Measurements from ENCODE around the gene CACHD1. TPM values are rescaled to one million over a fixed set of nuclear protein-coding genes. Genes with fewer than 3 reads are reported as not detected.

Gene CACHD1
- total RNA-seq, 5 donors from 2014 or later (not counting 1 experiment from before 2014, with no cell fraction given) = 0.49 to 7.3 (median 2.2) TPM

- Mint-ChIP-seq H3K27ac (no peak overlapping the region), H3K36me3 (no peaks in the 10 kb centered on the region), H3K27me3 (no peaks in the 10 kb centered on the region), H3K9me3 (no peaks in the 10 kb centered on the region), H3K4me1 (peaks cover 0 to 13% (median 3%) of the 10 kb centered on the region in 3 donors), H3K4me3 (no peak overlapping the region)
- Histone ChIP-seq H3K9me3 (no peaks in the 10 kb centered on the region), H3K36me3 (ENCODE audit: control insufficient read depth in 2 of 2, extremely low read depth in 1 of 2, insufficient read depth in 1 of 2, low read length in 1 of 2) (no peaks in the 10 kb centered on the region), H3K4me1 (ENCODE audit: control insufficient read depth in 1 of 2, extremely low read depth in 1 of 2, insufficient read depth in 2 of 2, low read length in 2 of 2) (no peaks in the 10 kb centered on the region), H3K4me3 (ENCODE audit: control insufficient read depth in 1 of 2, extremely low read depth in 1 of 2, low read length in 1 of 2) (no peak overlapping the region), H3K27ac (ENCODE audit: low read length) (no peak overlapping the region), H3K27me3 (replicated peaks in 1 of 2; ENCODE audit: control insufficient read depth in 2 of 2, extremely low read depth in 1 of 2, insufficient read depth in 2 of 2, low read length in 1 of 2) (no peaks in the 10 kb centered on the region)
- no peak for DNase-seq
- CTCF ChIA-PET = no interaction called here
- no peak for ATAC-seq (replicated peaks in 1 of 4)
- POLR2A ChIA-PET = no interaction called here
- no CpG with 5 or more reads among the region's 3 CpGs for WGBS (ENCODE audit: insufficient coverage)
These were observed 50.0 kb downstream of the CACHD1 start for GRCh38 chr1:64519901-64520300.

DNA sequence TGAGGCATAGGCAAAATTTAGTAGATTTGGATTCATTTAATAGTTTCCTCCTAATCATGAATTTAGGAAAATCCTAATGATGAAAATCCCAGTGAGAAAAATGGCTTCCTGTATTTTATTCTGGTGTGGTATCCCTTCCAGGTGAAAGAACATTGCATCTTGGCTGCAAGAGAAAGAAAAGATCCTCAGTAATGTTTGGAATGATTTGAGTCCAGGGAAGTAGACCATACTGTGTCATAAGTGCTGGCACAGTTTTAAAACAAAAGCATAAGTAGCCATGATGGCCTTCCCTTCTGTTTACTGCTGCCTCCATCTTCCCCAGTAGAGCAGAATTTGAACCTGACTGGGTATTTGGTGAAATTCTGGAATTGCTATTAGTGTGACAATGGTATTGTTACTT is 52.8 kb downstream of the CACHD1 start:
- Mint-ChIP-seq H3K36me3 (no peaks in the 10 kb centered on the region), H3K9me3 (no peaks in the 10 kb centered on the region), H3K4me1 (peaks cover 3 to 20% (median 13%) of the 10 kb centered on the region in 3 donors), H3K27me3 (peaks cover 0 to 3% of the 10 kb centered on the region in 2 donors), H3K4me3 (no peak overlapping the region), H3K27ac (no peak overlapping the region)
- H3K27me3 ChIP-seq (replicated peaks in 1 of 2; ENCODE audit: control insufficient read depth in 2 of 2, extremely low read depth in 1 of 2, insufficient read depth in 2 of 2, low read length in 1 of 2) = no peaks in the 10 kb centered on the region
- ATAC-seq (replicated peaks in 1 of 4) = no peak
- H3K4me1 ChIP-seq (ENCODE audit: control insufficient read depth in 1 of 2, extremely low read depth in 1 of 2, insufficient read depth in 2 of 2, low read length in 2 of 2) = peaks cover under 1 to 4% of the 10 kb centered on the region in 2 experiments
- H3K27ac ChIP-seq (ENCODE audit: low read length) = no peak overlapping the region
- ChIA-PET CTCF (no interaction called here), POLR2A (no interaction called here)
- H3K9me3 ChIP-seq = no peaks in the 10 kb centered on the region
- DNase-seq = no peak
- no peak overlapping the region for H3K4me3 ChIP-seq (ENCODE audit: control insufficient read depth in 1 of 2, extremely low read depth in 1 of 2, low read length in 1 of 2)
- no peaks in the 10 kb centered on the region for H3K36me3 ChIP-seq (ENCODE audit: control insufficient read depth in 2 of 2, extremely low read depth in 1 of 2, insufficient read depth in 1 of 2, low read length in 1 of 2)

DNA sequence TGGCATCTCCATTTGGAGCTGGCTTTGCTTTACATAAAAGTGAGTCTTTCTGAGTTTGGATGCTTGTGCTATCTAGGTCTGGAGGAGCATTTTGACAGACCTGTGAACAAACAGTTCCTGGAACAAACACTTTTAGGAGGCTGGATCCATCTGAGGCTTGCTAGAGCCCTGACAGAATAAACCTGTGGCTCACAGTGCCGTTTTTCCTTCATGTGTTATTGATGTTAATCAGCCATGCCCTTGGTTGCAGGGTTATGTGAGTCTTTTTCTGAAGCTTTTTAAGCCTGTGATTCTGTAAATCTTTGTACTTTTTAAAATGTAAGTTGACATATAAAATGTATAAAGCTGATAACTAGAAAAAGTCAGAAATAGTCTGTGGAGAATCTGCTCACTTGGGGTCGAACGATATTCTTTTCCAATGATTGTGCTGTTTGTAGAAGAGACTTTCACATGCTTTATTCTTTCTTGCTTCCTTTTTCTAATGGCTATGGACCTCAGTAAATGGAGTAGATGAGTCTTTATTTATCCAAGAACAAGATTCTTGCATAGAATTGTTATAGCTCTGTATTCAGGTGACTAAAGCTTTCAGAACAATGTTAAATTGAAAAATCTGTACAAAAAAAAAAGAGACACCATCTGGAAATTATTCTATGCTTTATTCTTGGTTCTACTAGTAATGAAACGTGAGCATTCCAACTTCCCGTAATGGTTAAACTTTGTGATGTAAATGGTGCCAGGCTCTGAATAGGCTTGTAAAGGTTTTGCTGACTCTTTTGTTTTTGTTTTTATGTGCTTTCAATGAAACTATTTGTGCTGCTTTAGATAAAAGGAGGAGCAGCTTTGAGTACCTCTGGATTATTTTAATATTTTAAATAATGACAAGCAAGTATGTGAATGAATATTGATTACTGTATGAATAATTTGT is 53.7 kb downstream of the CACHD1 start:
- Mint-ChIP-seq H3K36me3 (no peaks in the 10 kb centered on the region), H3K9me3 (no peaks in the 10 kb centered on the region), H3K27ac (no peak overlapping the region), H3K4me3 (no peak overlapping the region), H3K4me1 (peaks cover 3 to 23% (median 13%) of the 10 kb centered on the region in 3 donors), H3K27me3 (peaks cover 0 to 3% of the 10 kb centered on the region in 2 donors)
- POLR2A ChIA-PET = interaction anchor here in 1 of 2 donors (0.6 kb wide), 1 partner anchor 20 kb away, joined by 3 read pairs; no protein-coding TSS in a partner anchor
- DNase-seq (no peak), ATAC-seq (replicated peaks in 1 of 4) (no peak)
- Histone ChIP-seq H3K27ac (ENCODE audit: low read length) (no peak overlapping the region), H3K36me3 (ENCODE audit: control insufficient read depth in 2 of 2, extremely low read depth in 1 of 2, insufficient read depth in 1 of 2, low read length in 1 of 2) (no peaks in the 10 kb centered on the region), H3K9me3 (no peaks in the 10 kb centered on the region), H3K4me3 (ENCODE audit: control insufficient read depth in 1 of 2, extremely low read depth in 1 of 2, low read length in 1 of 2) (no peak overlapping the region), H3K4me1 (ENCODE audit: control insufficient read depth in 1 of 2, extremely low read depth in 1 of 2, insufficient read depth in 2 of 2, low read length in 2 of 2) (peaks cover 3 to 4% of the 10 kb centered on the region in 2 experiments), H3K27me3 (replicated peaks in 1 of 2; ENCODE audit: control insufficient read depth in 2 of 2, extremely low read depth in 1 of 2, insufficient read depth in 2 of 2, low read length in 1 of 2) (no peaks in the 10 kb centered on the region)
- WGBS (ENCODE audit: insufficient coverage) = 77% methylated on average over 3 of the region's 5 CpGs
- CTCF ChIA-PET = no interaction called here

DNA sequence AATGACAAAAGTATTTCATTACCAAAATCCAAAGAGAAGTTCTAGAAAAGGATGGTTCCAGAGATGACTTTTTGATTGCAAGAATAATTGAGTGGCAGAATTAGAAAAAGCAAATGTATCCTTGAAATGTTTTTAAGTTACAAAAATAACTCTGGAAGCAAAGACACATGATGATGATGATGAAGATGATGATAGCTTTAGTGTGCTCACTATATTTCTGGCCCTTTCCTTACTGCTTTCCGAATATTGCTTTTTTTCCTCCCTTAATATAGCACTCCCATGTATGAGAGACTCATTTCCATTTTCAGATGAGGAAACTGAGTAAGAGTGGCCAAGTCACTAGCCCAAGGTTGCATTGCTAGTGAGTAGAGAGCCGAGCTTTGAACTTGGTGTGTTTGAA is 54.7 kb downstream of the CACHD1 start:
- ATAC-seq (replicated peaks in 1 of 4) (no peak), DNase-seq (no peak)
- ChIA-PET CTCF (no interaction called here), POLR2A (no interaction called here)
- Mint-ChIP-seq H3K9me3 (no peaks in the 10 kb centered on the region), H3K27ac (no peak overlapping the region), H3K27me3 (peaks cover 0 to 3% of the 10 kb centered on the region in 2 donors), H3K4me1 (peaks cover 3 to 16% (median 13%) of the 10 kb centered on the region in 3 donors), H3K4me3 (no peak overlapping the region), H3K36me3 (no peaks in the 10 kb centered on the region)
- Histone ChIP-seq H3K9me3 (no peaks in the 10 kb centered on the region), H3K36me3 (ENCODE audit: control insufficient read depth in 2 of 2, extremely low read depth in 1 of 2, insufficient read depth in 1 of 2, low read length in 1 of 2) (no peaks in the 10 kb centered on the region), H3K4me1 (ENCODE audit: control insufficient read depth in 1 of 2, extremely low read depth in 1 of 2, insufficient read depth in 2 of 2, low read length in 2 of 2) (peaks cover 3 to 4% of the 10 kb centered on the region in 2 experiments), H3K27me3 (replicated peaks in 1 of 2; ENCODE audit: control insufficient read depth in 2 of 2, extremely low read depth in 1 of 2, insufficient read depth in 2 of 2, low read length in 1 of 2) (no peaks in the 10 kb centered on the region), H3K4me3 (ENCODE audit: control insufficient read depth in 1 of 2, extremely low read depth in 1 of 2, low read length in 1 of 2) (no peak overlapping the region), H3K27ac (ENCODE audit: low read length) (no peak overlapping the region)
- no CpG with 5 or more reads among the region's 2 CpGs for WGBS (ENCODE audit: insufficient coverage)

GRCh38 chr1:64525116-64525686 is 55.3 kb downstream of the CACHD1 start:
- H3K9me3 ChIP-seq = no peaks in the 10 kb centered on the region
- no peak for ATAC-seq (replicated peaks in 1 of 4)
- peaks cover 3 to 4% of the 10 kb centered on the region in 2 experiments for H3K4me1 ChIP-seq (ENCODE audit: control insufficient read depth in 1 of 2, extremely low read depth in 1 of 2, insufficient read depth in 2 of 2, low read length in 2 of 2)
- ChIA-PET CTCF (no interaction called here), POLR2A (no interaction called here)
- H3K4me3 ChIP-seq (ENCODE audit: control insufficient read depth in 1 of 2, extremely low read depth in 1 of 2, low read length in 1 of 2) = no peak overlapping the region
- Mint-ChIP-seq H3K27ac (no peak overlapping the region), H3K4me1 (peaks cover 3 to 16% (median 13%) of the 10 kb centered on the region in 3 donors), H3K27me3 (peaks cover 0 to 3% of the 10 kb centered on the region in 2 donors), H3K4me3 (no peak overlapping the region), H3K9me3 (no peaks in the 10 kb centered on the region), H3K36me3 (no peaks in the 10 kb centered on the region)
- WGBS (ENCODE audit: insufficient coverage) = 75% methylated on average over 2 of the region's 3 CpGs
- H3K27ac ChIP-seq (ENCODE audit: low read length) = no peak overlapping the region
- H3K27me3 ChIP-seq (replicated peaks in 1 of 2; ENCODE audit: control insufficient read depth in 2 of 2, extremely low read depth in 1 of 2, insufficient read depth in 2 of 2, low read length in 1 of 2) = no peaks in the 10 kb centered on the region
- no peaks in the 10 kb centered on the region for H3K36me3 ChIP-seq (ENCODE audit: control insufficient read depth in 2 of 2, extremely low read depth in 1 of 2, insufficient read depth in 1 of 2, low read length in 1 of 2)
- no peak for DNase-seq

DNA sequence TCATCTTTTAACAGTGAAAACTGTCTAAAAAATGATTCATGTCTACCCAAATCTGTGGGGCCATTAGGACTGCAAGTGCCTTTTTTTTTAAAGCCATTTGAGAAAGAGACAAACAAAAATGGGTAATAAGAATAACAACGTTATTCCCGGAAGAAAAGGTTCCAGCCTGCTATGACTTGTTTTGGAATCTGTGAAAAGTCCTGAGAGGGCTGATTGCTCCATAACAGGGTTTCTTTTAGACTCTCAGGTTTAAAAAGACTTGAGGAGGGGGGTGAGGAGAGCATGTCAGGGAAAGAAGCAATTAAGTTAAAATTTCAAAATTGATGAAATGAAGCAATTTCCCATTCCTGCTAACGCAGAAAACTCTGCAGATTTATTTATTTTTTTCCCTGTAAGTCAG is 56.4 kb downstream of the CACHD1 start:
- Mint-ChIP-seq H3K27ac (no peak overlapping the region), H3K4me1 (peaks cover 3 to 20% (median 13%) of the 10 kb centered on the region in 3 donors), H3K4me3 (peak overlapping the region in 1 of 3 donors; percentile 51), H3K9me3 (no peaks in the 10 kb centered on the region), H3K36me3 (no peaks in the 10 kb centered on the region), H3K27me3 (peaks cover 0 to 3% of the 10 kb centered on the region in 2 donors)
- ChIA-PET CTCF (no interaction called here), POLR2A (no interaction called here)
- Histone ChIP-seq H3K4me1 (ENCODE audit: control insufficient read depth in 1 of 2, extremely low read depth in 1 of 2, insufficient read depth in 2 of 2, low read length in 2 of 2) (peaks cover 3 to 4% of the 10 kb centered on the region in 2 experiments), H3K36me3 (ENCODE audit: control insufficient read depth in 2 of 2, extremely low read depth in 1 of 2, insufficient read depth in 1 of 2, low read length in 1 of 2) (no peaks in the 10 kb centered on the region), H3K27me3 (replicated peaks in 1 of 2; ENCODE audit: control insufficient read depth in 2 of 2, extremely low read depth in 1 of 2, insufficient read depth in 2 of 2, low read length in 1 of 2) (no peaks in the 10 kb centered on the region), H3K4me3 (ENCODE audit: control insufficient read depth in 1 of 2, extremely low read depth in 1 of 2, low read length in 1 of 2) (no peak overlapping the region), H3K9me3 (no peaks in the 10 kb centered on the region), H3K27ac (ENCODE audit: low read length) (no peak overlapping the region)
- WGBS (ENCODE audit: insufficient coverage) = no CpG with 5 or more reads among the region's 3 CpGs
- DNase-seq (no peak), ATAC-seq (replicated peaks in 1 of 4) (no peak)
